ENCODE measurements around the gene SGIP1. TPM values are rescaled to one million over a fixed set of nuclear protein-coding genes. Genes with fewer than 3 reads are reported as not detected.

Gene SGIP1
- total RNA-seq, 1 donor from 2014 or later, result 2.9 TPM

GRCh38 chr1:66641891-66642473 lies 108.0 kb downstream of the SGIP1 start:
- no peak for ATAC-seq
- intact Hi-C loops (cut with micrococcal nuclease), result no loop called here
- DNase-seq, result no peak

- DNase-seq, result no peak
- no peak for ATAC-seq
- intact Hi-C loops (cut with micrococcal nuclease), result no loop called here
These were observed 109.0 kb downstream of the SGIP1 start for GRCh38 chr1:66642992-66643391.

- intact Hi-C loops (cut with micrococcal nuclease), result no loop called here
- DNase-seq (no peak), ATAC-seq (no peak)
These were observed 110.4 kb downstream of the SGIP1 start for GRCh38 chr1:66644331-66644730.

- intact Hi-C loops (cut with micrococcal nuclease), result no loop called here
- no peak for ATAC-seq
- DNase-seq, result no peak
These were observed 115.1 kb downstream of the SGIP1 start for GRCh38 chr1:66648901-66649595.

- no peak for ATAC-seq
- intact Hi-C loops (cut with micrococcal nuclease), result no loop called here
- DNase-seq, result no peak
These were observed 118.6 kb downstream of the SGIP1 start for GRCh38 chr1:66652556-66652955.

GRCh38 chr1:66654643-66655042 lies 120.7 kb downstream of the SGIP1 start:
- intact Hi-C loops (cut with micrococcal nuclease), result no loop called here
- ATAC-seq (peak; percentile 97), DNase-seq (peak; percentile 59)

- no peak for ATAC-seq
- intact Hi-C loops (cut with micrococcal nuclease), result no loop called here
- DNase-seq, result no peak
These were observed 137.5 kb downstream of the SGIP1 start for GRCh38 chr1:66671455-66671854.

GRCh38 chr1:66676613-66677298 lies 142.8 kb downstream of the SGIP1 start:
- DNase-seq, result no peak
- peak; percentile 96 for ATAC-seq
- intact Hi-C loops (cut with micrococcal nuclease), result no loop called here

GRCh38 chr1:66678146-66678545 lies 144.2 kb downstream of the SGIP1 start:
- intact Hi-C loops (cut with micrococcal nuclease), result no loop called here
- no peak for ATAC-seq
- DNase-seq, result no peak

GRCh38 chr1:66679140-66679539 lies 145.2 kb downstream of the SGIP1 start:
- intact Hi-C loops (cut with micrococcal nuclease), result no loop called here

GRCh38 chr1:66681686-66682085 lies 147.7 kb downstream of the SGIP1 start:
- intact Hi-C loops (cut with micrococcal nuclease), result no loop called here
- ATAC-seq (no peak), DNase-seq (no peak)

More at GRCh38 chr1:66679140-66679539, 145.2 kb downstream of the SGIP1 start:
- DNase-seq (no peak), ATAC-seq (no peak)

- DNase-seq (no peak), ATAC-seq (no peak)
- intact Hi-C loops (cut with micrococcal nuclease), result no loop called here
These were observed 148.2 kb downstream of the SGIP1 start for GRCh38 chr1:66682106-66682505.

GRCh38 chr1:66684353-66684752 lies 150.4 kb downstream of the SGIP1 start:
- ATAC-seq, result no peak
- no peak for DNase-seq
- intact Hi-C loops (cut with micrococcal nuclease), result no loop called here

- intact Hi-C loops (cut with micrococcal nuclease), result no loop called here
- ATAC-seq (peak; percentile 54), DNase-seq (no peak)
These were observed 151.3 kb downstream of the SGIP1 start for GRCh38 chr1:66685265-66685664.

- ATAC-seq, result no peak
- intact Hi-C loops (cut with micrococcal nuclease), result no loop called here
- no peak for DNase-seq
These were observed 151.7 kb downstream of the SGIP1 start for GRCh38 chr1:66685670-66686069.

- DNase-seq (no peak), ATAC-seq (no peak)
- intact Hi-C loops (cut with micrococcal nuclease), result no loop called here
These were observed 152.5 kb downstream of the SGIP1 start for GRCh38 chr1:66686406-66686805.

GRCh38 chr1:66687358-66687757 lies 153.4 kb downstream of the SGIP1 start:
- ATAC-seq (no peak), DNase-seq (no peak)
- intact Hi-C loops (cut with micrococcal nuclease), result no loop called here

GRCh38 chr1:66690666-66691381 lies 156.9 kb downstream of the SGIP1 start:
- intact Hi-C loops (cut with micrococcal nuclease), result no loop called here
- ATAC-seq, result no peak
- no peak for DNase-seq

- intact Hi-C loops (cut with micrococcal nuclease), result no loop called here
- no peak for ATAC-seq
- no peak for DNase-seq
These were observed 158.7 kb downstream of the SGIP1 start for GRCh38 chr1:66692681-66693080.

GRCh38 chr1:66693856-66694255 lies 159.9 kb downstream of the SGIP1 start:
- DNase-seq (no peak), ATAC-seq (no peak)
- intact Hi-C loops (cut with micrococcal nuclease), result no loop called here

Measured in left ventricle myocardium superior (tissue), 1 donor.